Measurements from ENCODE around the gene NAT8. TPM values are rescaled to one million over a fixed set of nuclear protein-coding genes. Genes with fewer than 3 reads are reported as not detected.
"Not testable (repeated sequence)": the region's sequence is repeated elsewhere in the genome, so short reads cannot be mapped to it uniquely, and the experiment has no call there.

The NAT8 gene
- total RNA-seq, 1 donor from 2014 or later, result not detected

- peaks cover 15% of the 10 kb centered on the region for H3K27me3 Mint-ChIP-seq
- ATAC-seq (ENCODE audit: low read depth); H3K4me3 Mint-ChIP-seq; H3K27ac Mint-ChIP-seq; CTCF ChIA-PET; DNase-seq; POLR2A ChIA-PET; H3K36me3 Mint-ChIP-seq (ENCODE audit: low read depth); intact Hi-C loops (cut with micrococcal nuclease); H3K4me1 Mint-ChIP-seq; H3K9me3 Mint-ChIP-seq: not testable (repeated sequence)
These were observed 32.5 kb upstream of the NAT8 start for GRCh38 chr2:73674696-73675157.

GRCh38 chr2:73669976-73670375 is 27.8 kb upstream of the NAT8 start:
- DNase-seq; POLR2A ChIA-PET; intact Hi-C loops (cut with micrococcal nuclease); ATAC-seq (ENCODE audit: low read depth); H3K9me3 Mint-ChIP-seq; H3K4me3 Mint-ChIP-seq; CTCF ChIA-PET; H3K27ac Mint-ChIP-seq; H3K4me1 Mint-ChIP-seq; H3K36me3 Mint-ChIP-seq (ENCODE audit: low read depth): not testable (repeated sequence)
- H3K27me3 Mint-ChIP-seq, result peaks cover 30% of the 10 kb centered on the region

- H3K27me3 Mint-ChIP-seq, result peaks cover 30% of the 10 kb centered on the region
- DNase-seq; H3K36me3 Mint-ChIP-seq (ENCODE audit: low read depth); ATAC-seq (ENCODE audit: low read depth); H3K27ac Mint-ChIP-seq; POLR2A ChIA-PET; H3K4me3 Mint-ChIP-seq; intact Hi-C loops (cut with micrococcal nuclease); H3K4me1 Mint-ChIP-seq; H3K9me3 Mint-ChIP-seq; CTCF ChIA-PET: not testable (repeated sequence)
These were observed 25.0 kb upstream of the NAT8 start for GRCh38 chr2:73667239-73667638.

GRCh38 chr2:73654175-73654574 is 12.0 kb upstream of the NAT8 start:
- Mint-ChIP-seq H3K4me1 (no peaks in the 10 kb centered on the region), H3K27ac (no peak overlapping the region), H3K36me3 (ENCODE audit: low read depth) (no peaks in the 10 kb centered on the region), H3K9me3 (peaks cover 1% of the 10 kb centered on the region), H3K4me3 (no peak overlapping the region), H3K27me3 (peaks cover 8% of the 10 kb centered on the region)
- DNase-seq (no peak), ATAC-seq (ENCODE audit: low read depth) (no peak)
- intact Hi-C loops (cut with micrococcal nuclease), result no loop called here
- no peak for TF ChIP-seq CTCF (IDR thresholded peaks at IDR 0.05)
- ChIA-PET CTCF (no interaction called here), POLR2A (no interaction called here)

- DNase-seq, result no peak
- ChIA-PET CTCF (no interaction called here), POLR2A (interaction anchor here (0.7 kb wide), 1 partner anchor 67 kb away, joined by 4 read pairs; no protein-coding TSS in a partner anchor)
- H3K36me3 Mint-ChIP-seq (ENCODE audit: low read depth), result no peaks in the 10 kb centered on the region
- H3K4me3 Mint-ChIP-seq, result no peak overlapping the region
- H3K4me1 Mint-ChIP-seq, result no peaks in the 10 kb centered on the region
- peaks cover 13% of the 10 kb centered on the region for H3K27me3 Mint-ChIP-seq
- intact Hi-C loops (cut with micrococcal nuclease), result no loop called here
- no peak overlapping the region for H3K27ac Mint-ChIP-seq
- TF ChIP-seq CTCF (IDR thresholded peaks at IDR 0.05), result no peak
- no peak for ATAC-seq (ENCODE audit: low read depth)
- H3K9me3 Mint-ChIP-seq, result no peaks in the 10 kb centered on the region
These were observed 10.1 kb upstream of the NAT8 start for GRCh38 chr2:73652348-73652747.

- CTCF ChIA-PET, result no interaction called here
- POLR2A ChIA-PET, result interaction anchor here (0.7 kb wide), 1 partner anchor 67 kb away, joined by 4 read pairs; no protein-coding TSS in a partner anchor
- TF ChIP-seq CTCF (IDR thresholded peaks at IDR 0.05), result no peak
- no peak for DNase-seq
- H3K36me3 Mint-ChIP-seq (ENCODE audit: low read depth), result no peaks in the 10 kb centered on the region
- no peaks in the 10 kb centered on the region for H3K9me3 Mint-ChIP-seq
- H3K4me1 Mint-ChIP-seq, result no peaks in the 10 kb centered on the region
- H3K27me3 Mint-ChIP-seq, result peaks cover 12% of the 10 kb centered on the region
- H3K4me3 Mint-ChIP-seq, result no peak overlapping the region
- no peak overlapping the region for H3K27ac Mint-ChIP-seq
- ATAC-seq (ENCODE audit: low read depth), result no peak
- intact Hi-C loops (cut with micrococcal nuclease), result no loop called here
These were observed 9.5 kb upstream of the NAT8 start for GRCh38 chr2:73651591-73652230.

GRCh38 chr2:73647690-73648089 is 5.5 kb upstream of the NAT8 start:
- CTCF ChIA-PET, result not testable (repeated sequence)

More at GRCh38 chr2:73647690-73648089, 5.5 kb upstream of the NAT8 start:
- H3K27ac Mint-ChIP-seq; H3K9me3 Mint-ChIP-seq; POLR2A ChIA-PET; intact Hi-C loops (cut with micrococcal nuclease); ATAC-seq (ENCODE audit: low read depth); DNase-seq; H3K4me1 Mint-ChIP-seq; H3K4me3 Mint-ChIP-seq; H3K36me3 Mint-ChIP-seq (ENCODE audit: low read depth): not testable (repeated sequence)
- H3K27me3 Mint-ChIP-seq, result peaks cover 15% of the 10 kb centered on the region
